H1 (cell line): ENCODE measurements around the gene SHANK1. TPM values are rescaled to one million over a fixed set of nuclear protein-coding genes. Genes with fewer than 3 reads are reported as not detected.

Source experiments
- BACH1 ChIP-seq: IDR thresholded peaks from 2 replicates; pipeline ENCODE4 v1.6.1; 2012; ENCODE audit warnings: low read length, improper control_type of control experiment
- CBX5 ChIP-seq: fragments of 300-800, 300-1000 bp; sonication (generic); IDR thresholded peaks from 2 replicates; pipeline ENCODE4 v1.7.1; 2016; ENCODE audit warnings: antibody characterized with exemption, low read length, low read depth
- EP300 ChIP-seq, 2 experiments: IDR thresholded peaks; 1 replicate in 1 of 2; 2 replicates in 1 of 2; pipeline ENCODE4 v1.6.1; 2011 to 2012; ENCODE audit warnings: low read depth in 2 of 2, low read length in 2 of 2, mild to moderate bottlenecking in 2 of 2, borderline replicate concordance in 1 of 2, inconsistent platforms in 1 of 2, moderate library complexity in 1 of 2
- EZH2 ChIP-seq: fragments of 200-600 bp; sonication (generic); IDR thresholded peaks from 2 replicates; pipeline ENCODE4 v1.7.1; 2012; ENCODE audit warnings: low read depth, mild to moderate bottlenecking, moderate library complexity, low read length, inconsistent platforms; ENCODE audit not compliant: severe bottlenecking
- RAD21 ChIP-seq, 2 experiments: IDR thresholded peaks in 1 of 2; conservative IDR thresholded peaks in 1 of 2; 2 replicates each; pipeline ENCODE4 v1.6.1; 2011; ENCODE audit warnings: low read depth in 2 of 2, low read length in 2 of 2, improper control_type of control experiment in 1 of 2, inconsistent platforms in 1 of 2, mild to moderate bottlenecking in 1 of 2, moderate library complexity in 1 of 2
- polyA plus RNA-seq, 7 experiments: library from polyadenylated mRNA; depleted of rRNA in 3 of 7; stranded (reverse) in 5 of 7; unstranded in 2 of 7; fragments of >200 nt in 5 of 7; fragments of 200-250 nt in 2 of 7; gene quantifications; 1 replicate in 5 of 7; 2 replicates in 1 of 7; 4 replicates in 1 of 7; pipeline versions ENCODE4 v1.2.1 to v1.2.3, GENCODE V29; 2011 to 2013; ENCODE audit warnings: missing spikeins in 2 of 7, mixed read lengths in 2 of 7
- total RNA-seq: library from RNA; stranded (reverse); fragmentation: NEBNext Ultra II Directional; extraction: Animal tissue kit (Norgen Biotek cat#: 25700); gene quantifications from 2 replicates; pipeline ENCODE4 v1.2.1, GENCODE V29; 2021
- TF ChIP-seq, protein P1 (sequence below): fragments of 300-600 bp; sonication (generic); IDR thresholded peaks from 2 replicates; pipeline ENCODE4 v1.7.1; 2012; ENCODE audit warnings: low read length, moderate library complexity, mild to moderate bottlenecking, inconsistent platforms; ENCODE audit not compliant: insufficient replicate concordance
- TF ChIP-seq, protein P2 (sequence below), 3 experiments: IDR thresholded peaks; 1 replicate in 2 of 3; 2 replicates in 1 of 3; pipeline versions ENCODE4 v1.5.1 to v1.6.1; 2011; ENCODE audit warnings: low read length in 3 of 3, mild to moderate bottlenecking in 3 of 3, inconsistent platforms in 2 of 3, low read depth in 1 of 3, moderate library complexity in 1 of 3; ENCODE audit not compliant: insufficient read depth in 1 of 3; ENCODE audit errors: control extremely low read depth in 1 of 3

SHANK1 gene
- total and polyA plus RNA-seq, 2 of the 8 experiments (the other 6 are each of a cell fraction or from before 2014, with no cell fraction given): 1.1 to 3.7 TPM

DNA sequence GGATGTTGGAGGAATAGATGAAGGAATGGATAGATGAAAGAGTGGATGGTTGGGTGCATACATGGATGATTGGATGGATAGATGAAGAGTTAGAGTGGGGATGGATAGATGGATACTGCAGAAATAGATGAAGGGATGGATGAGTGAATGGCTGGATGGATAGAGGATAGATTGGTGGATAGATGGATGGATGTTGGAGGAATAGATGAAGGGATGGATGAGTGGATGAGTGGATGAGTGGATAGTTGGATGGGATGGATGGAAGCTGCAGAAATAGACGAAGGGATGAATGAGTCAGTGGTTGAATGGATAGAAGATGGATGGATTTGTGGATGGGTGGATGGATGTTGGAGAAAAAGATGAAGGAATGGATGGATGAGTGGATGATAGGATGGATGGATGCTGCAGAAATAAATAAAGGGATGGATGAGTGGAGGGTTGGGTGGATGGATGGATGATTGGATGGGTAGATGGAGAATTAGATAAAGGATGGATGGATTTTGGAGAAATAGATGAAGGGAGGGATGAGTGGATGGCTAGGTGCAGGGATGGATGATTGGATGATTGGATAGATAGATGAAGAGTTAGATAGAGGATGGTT lies 75.2 kb downstream of the SHANK1 start (continued):
- TF ChIP-seq, protein P1, sequence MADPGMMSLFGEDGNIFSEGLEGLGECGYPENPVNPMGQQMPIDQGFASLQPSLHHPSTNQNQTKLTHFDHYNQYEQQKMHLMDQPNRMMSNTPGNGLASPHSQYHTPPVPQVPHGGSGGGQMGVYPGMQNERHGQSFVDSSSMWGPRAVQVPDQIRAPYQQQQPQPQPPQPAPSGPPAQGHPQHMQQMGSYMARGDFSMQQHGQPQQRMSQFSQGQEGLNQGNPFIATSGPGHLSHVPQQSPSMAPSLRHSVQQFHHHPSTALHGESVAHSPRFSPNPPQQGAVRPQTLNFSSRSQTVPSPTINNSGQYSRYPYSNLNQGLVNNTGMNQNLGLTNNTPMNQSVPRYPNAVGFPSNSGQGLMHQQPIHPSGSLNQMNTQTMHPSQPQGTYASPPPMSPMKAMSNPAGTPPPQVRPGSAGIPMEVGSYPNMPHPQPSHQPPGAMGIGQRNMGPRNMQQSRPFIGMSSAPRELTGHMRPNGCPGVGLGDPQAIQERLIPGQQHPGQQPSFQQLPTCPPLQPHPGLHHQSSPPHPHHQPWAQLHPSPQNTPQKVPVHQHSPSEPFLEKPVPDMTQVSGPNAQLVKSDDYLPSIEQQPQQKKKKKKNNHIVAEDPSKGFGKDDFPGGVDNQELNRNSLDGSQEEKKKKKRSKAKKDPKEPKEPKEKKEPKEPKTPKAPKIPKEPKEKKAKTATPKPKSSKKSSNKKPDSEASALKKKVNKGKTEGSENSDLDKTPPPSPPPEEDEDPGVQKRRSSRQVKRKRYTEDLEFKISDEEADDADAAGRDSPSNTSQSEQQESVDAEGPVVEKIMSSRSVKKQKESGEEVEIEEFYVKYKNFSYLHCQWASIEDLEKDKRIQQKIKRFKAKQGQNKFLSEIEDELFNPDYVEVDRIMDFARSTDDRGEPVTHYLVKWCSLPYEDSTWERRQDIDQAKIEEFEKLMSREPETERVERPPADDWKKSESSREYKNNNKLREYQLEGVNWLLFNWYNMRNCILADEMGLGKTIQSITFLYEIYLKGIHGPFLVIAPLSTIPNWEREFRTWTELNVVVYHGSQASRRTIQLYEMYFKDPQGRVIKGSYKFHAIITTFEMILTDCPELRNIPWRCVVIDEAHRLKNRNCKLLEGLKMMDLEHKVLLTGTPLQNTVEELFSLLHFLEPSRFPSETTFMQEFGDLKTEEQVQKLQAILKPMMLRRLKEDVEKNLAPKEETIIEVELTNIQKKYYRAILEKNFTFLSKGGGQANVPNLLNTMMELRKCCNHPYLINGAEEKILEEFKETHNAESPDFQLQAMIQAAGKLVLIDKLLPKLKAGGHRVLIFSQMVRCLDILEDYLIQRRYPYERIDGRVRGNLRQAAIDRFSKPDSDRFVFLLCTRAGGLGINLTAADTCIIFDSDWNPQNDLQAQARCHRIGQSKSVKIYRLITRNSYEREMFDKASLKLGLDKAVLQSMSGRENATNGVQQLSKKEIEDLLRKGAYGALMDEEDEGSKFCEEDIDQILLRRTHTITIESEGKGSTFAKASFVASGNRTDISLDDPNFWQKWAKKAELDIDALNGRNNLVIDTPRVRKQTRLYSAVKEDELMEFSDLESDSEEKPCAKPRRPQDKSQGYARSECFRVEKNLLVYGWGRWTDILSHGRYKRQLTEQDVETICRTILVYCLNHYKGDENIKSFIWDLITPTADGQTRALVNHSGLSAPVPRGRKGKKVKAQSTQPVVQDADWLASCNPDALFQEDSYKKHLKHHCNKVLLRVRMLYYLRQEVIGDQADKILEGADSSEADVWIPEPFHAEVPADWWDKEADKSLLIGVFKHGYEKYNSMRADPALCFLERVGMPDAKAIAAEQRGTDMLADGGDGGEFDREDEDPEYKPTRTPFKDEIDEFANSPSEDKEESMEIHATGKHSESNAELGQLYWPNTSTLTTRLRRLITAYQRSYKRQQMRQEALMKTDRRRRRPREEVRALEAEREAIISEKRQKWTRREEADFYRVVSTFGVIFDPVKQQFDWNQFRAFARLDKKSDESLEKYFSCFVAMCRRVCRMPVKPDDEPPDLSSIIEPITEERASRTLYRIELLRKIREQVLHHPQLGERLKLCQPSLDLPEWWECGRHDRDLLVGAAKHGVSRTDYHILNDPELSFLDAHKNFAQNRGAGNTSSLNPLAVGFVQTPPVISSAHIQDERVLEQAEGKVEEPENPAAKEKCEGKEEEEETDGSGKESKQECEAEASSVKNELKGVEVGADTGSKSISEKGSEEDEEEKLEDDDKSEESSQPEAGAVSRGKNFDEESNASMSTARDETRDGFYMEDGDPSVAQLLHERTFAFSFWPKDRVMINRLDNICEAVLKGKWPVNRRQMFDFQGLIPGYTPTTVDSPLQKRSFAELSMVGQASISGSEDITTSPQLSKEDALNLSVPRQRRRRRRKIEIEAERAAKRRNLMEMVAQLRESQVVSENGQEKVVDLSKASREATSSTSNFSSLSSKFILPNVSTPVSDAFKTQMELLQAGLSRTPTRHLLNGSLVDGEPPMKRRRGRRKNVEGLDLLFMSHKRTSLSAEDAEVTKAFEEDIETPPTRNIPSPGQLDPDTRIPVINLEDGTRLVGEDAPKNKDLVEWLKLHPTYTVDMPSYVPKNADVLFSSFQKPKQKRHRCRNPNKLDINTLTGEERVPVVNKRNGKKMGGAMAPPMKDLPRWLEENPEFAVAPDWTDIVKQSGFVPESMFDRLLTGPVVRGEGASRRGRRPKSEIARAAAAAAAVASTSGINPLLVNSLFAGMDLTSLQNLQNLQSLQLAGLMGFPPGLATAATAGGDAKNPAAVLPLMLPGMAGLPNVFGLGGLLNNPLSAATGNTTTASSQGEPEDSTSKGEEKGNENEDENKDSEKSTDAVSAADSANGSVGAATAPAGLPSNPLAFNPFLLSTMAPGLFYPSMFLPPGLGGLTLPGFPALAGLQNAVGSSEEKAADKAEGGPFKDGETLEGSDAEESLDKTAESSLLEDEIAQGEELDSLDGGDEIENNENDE: no peak
- no peak for TF ChIP-seq CBX5
- no peak for TF ChIP-seq EZH2
- TF ChIP-seq BACH1: no peak
- TF ChIP-seq EP300 (IDR thresholded peaks at IDR 0.05; ENCODE audit: borderline replicate concordance in 1 of 2, low read depth in 2 of 2, low read length in 2 of 2): no peak
- TF ChIP-seq, protein P2, sequence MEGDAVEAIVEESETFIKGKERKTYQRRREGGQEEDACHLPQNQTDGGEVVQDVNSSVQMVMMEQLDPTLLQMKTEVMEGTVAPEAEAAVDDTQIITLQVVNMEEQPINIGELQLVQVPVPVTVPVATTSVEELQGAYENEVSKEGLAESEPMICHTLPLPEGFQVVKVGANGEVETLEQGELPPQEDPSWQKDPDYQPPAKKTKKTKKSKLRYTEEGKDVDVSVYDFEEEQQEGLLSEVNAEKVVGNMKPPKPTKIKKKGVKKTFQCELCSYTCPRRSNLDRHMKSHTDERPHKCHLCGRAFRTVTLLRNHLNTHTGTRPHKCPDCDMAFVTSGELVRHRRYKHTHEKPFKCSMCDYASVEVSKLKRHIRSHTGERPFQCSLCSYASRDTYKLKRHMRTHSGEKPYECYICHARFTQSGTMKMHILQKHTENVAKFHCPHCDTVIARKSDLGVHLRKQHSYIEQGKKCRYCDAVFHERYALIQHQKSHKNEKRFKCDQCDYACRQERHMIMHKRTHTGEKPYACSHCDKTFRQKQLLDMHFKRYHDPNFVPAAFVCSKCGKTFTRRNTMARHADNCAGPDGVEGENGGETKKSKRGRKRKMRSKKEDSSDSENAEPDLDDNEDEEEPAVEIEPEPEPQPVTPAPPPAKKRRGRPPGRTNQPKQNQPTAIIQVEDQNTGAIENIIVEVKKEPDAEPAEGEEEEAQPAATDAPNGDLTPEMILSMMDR (IDR thresholded peaks at IDR 0.05; ENCODE audit: control extremely low read depth in 1 of 3, insufficient read depth in 1 of 3, low read depth in 1 of 3, low read length in 3 of 3): no peak
- TF ChIP-seq RAD21 (IDR thresholded peaks at IDR 0.05 in 1 of 2, conservative IDR thresholded peaks at IDR 0.05 in 1 of 2; ENCODE audit: low read depth in 2 of 2, low read length in 2 of 2): no peak
